Esophagus muscularis mucosa (tissue), 4 donors: ENCODE results near the gene ERICH6. TPM values are rescaled to one million over a fixed set of nuclear protein-coding genes. Genes with fewer than 3 reads are reported as not detected.

ENCODE experiments used
- DNase-seq: peaks from one replicate; pipeline ENCODE4 v3.0.0-alpha.2; 2017; ENCODE audit errors: extremely low spot score
- H3K27ac ChIP-seq, 4 donors: fragments of 200-600 bp; sonication (generic); replicated peaks in 1 of 4; 1 replicate in 3 of 4; 2 replicates in 1 of 4; pipeline ENCODE4 v1.5.1; 2016 to 2019; ENCODE audit warnings: mild to moderate bottlenecking in 1 of 4
- H3K27me3 ChIP-seq, 4 donors: fragments of 200-600 bp; sonication (generic); one replicate each; pipeline versions ENCODE4 v1.5.1 to v1.6.0; 2016 to 2019
- H3K36me3 ChIP-seq, 4 donors: fragments of 200-600 bp; sonication (generic); one replicate each; pipeline ENCODE4 v1.5.1; 2016 to 2019
- H3K4me1 ChIP-seq, 4 donors: fragments of 200-600 bp; sonication (generic); one replicate each; pipeline ENCODE4 v1.5.1; 2016 to 2019
- H3K4me3 ChIP-seq, 4 donors: fragments of 200-600 bp; sonication (generic); 1 replicate in 2 of 4; 2 replicates in 2 of 4; pipeline ENCODE4 v1.5.1; 2016 to 2019; ENCODE audit warnings: mild to moderate bottlenecking in 4 of 4, moderate library complexity in 1 of 4
- H3K9me3 ChIP-seq, 4 donors: fragments of 200-600 bp; sonication (generic); 1 replicate in 3 of 4; 2 replicates in 1 of 4; pipeline ENCODE4 v1.5.1; 2016 to 2019
- EP300 ChIP-seq: sonication (generic); formaldehyde crosslinking; IDR thresholded peaks from one replicate; pipeline ENCODE4 v1.6.1; 2017; ENCODE audit warnings: antibody characterized with exemption
- POLR2A ChIP-seq: fragments of 450-650 bp; IDR thresholded peaks from one replicate; pipeline ENCODE4 v1.6.1; 2017; ENCODE audit warnings: antibody characterized with exemption, moderate library complexity, mild to moderate bottlenecking, low read depth
- POLR2AphosphoS5 ChIP-seq, 2 donors: sonication (generic); formaldehyde crosslinking; IDR thresholded peaks; one replicate each; pipeline ENCODE4 v1.6.1; 2017; ENCODE audit warnings: antibody characterized with exemption in 2 of 2
- WGBS: methylation state at CpG from one replicate; pipeline ENCODE4 v1.1.5; 2018; 5-methylcytosine and 5-hydroxymethylcytosine counted together
- intact Hi-C: fragments of 100-400 bp; cut with DNase I; formaldehyde crosslinking; loops from one replicate; pipeline ENCODE4 v1.15.1; 2023
- total RNA-seq, 4 donors: library from RNA; depleted of rRNA; stranded (reverse); fragments of >200 nt; gene quantifications; one replicate each; pipeline versions ENCODE4 v1.1.0 to v1.2.1, GENCODE V29; 2016
- TF ChIP-seq, protein P1 (sequence below), 3 experiments: fragments of 200-600 bp in 2 of 3; fragments of 450-650 bp in 1 of 3; sonication (generic) in 2 of 3; IDR thresholded peaks; one replicate each; pipeline ENCODE4 v1.5.1; 2017 to 2019; ENCODE audit warnings: antibody characterized with exemption in 3 of 3, mild to moderate bottlenecking in 2 of 3, moderate library complexity in 1 of 3

Gene ERICH6
- total RNA-seq, 4 donors from 2014 or later, result not detected

DNA sequence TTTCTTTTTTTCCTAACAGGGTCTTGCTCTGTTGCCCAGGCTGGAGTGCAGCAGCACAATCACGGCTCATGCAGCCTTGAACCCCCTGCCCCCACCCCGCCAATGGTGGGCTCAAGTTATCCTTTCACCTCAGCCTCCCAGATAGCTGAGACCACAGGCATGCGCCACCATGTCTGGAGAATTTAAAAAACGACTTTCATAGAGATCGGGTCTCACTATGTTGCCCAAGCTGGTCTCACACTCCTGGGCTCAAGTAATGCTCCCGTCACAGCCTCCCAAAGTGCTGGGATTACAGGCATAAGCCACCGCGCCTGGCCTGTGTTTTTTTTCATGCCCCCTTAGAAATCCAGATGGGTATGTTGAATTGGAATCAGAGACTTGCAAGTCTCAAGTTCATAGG is 40.3 kb downstream of the ERICH6 start:
- Histone ChIP-seq H3K9me3 (no peaks in the 10 kb centered on the region), H3K4me3 (no peak overlapping the region), H3K27me3 (peaks cover 0 to 3% (median 0%) of the 10 kb centered on the region in 4 donors), H3K27ac (no peak overlapping the region), H3K4me1 (no peaks in the 10 kb centered on the region), H3K36me3 (no peaks in the 10 kb centered on the region)
- intact Hi-C loops, result no loop called here
- DNase-seq, result no peak
- no peak for TF ChIP-seq POLR2A
- TF ChIP-seq EP300, result no peak
- TF ChIP-seq, protein P1, sequence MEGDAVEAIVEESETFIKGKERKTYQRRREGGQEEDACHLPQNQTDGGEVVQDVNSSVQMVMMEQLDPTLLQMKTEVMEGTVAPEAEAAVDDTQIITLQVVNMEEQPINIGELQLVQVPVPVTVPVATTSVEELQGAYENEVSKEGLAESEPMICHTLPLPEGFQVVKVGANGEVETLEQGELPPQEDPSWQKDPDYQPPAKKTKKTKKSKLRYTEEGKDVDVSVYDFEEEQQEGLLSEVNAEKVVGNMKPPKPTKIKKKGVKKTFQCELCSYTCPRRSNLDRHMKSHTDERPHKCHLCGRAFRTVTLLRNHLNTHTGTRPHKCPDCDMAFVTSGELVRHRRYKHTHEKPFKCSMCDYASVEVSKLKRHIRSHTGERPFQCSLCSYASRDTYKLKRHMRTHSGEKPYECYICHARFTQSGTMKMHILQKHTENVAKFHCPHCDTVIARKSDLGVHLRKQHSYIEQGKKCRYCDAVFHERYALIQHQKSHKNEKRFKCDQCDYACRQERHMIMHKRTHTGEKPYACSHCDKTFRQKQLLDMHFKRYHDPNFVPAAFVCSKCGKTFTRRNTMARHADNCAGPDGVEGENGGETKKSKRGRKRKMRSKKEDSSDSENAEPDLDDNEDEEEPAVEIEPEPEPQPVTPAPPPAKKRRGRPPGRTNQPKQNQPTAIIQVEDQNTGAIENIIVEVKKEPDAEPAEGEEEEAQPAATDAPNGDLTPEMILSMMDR (IDR thresholded peaks at IDR 0.05), result no peak
- no peak for TF ChIP-seq POLR2AphosphoS5 (IDR thresholded peaks at IDR 0.05)
- 90% methylated on average over 8 of the region's 8 CpGs for WGBS

GRCh38 chr3:150662410-150663200 is 41.1 kb downstream of the ERICH6 start:
- H3K36me3 ChIP-seq, result no peaks in the 10 kb centered on the region
- intact Hi-C loops, result no loop called here
- DNase-seq, result no peak
- no peaks in the 10 kb centered on the region for H3K9me3 ChIP-seq
- TF ChIP-seq, protein P1 (IDR thresholded peaks at IDR 0.05), result no peak
- TF ChIP-seq POLR2A, result no peak
- TF ChIP-seq POLR2AphosphoS5 (IDR thresholded peaks at IDR 0.05), result no peak
- TF ChIP-seq EP300, result no peak
- H3K4me3 ChIP-seq, result no peak overlapping the region
- H3K27ac ChIP-seq, result no peak overlapping the region
- H3K4me1 ChIP-seq, result no peaks in the 10 kb centered on the region
- H3K27me3 ChIP-seq, result peaks cover 0 to 3% (median 0%) of the 10 kb centered on the region in 4 donors
- 64% methylated on average over 7 of the region's 7 CpGs for WGBS

DNA sequence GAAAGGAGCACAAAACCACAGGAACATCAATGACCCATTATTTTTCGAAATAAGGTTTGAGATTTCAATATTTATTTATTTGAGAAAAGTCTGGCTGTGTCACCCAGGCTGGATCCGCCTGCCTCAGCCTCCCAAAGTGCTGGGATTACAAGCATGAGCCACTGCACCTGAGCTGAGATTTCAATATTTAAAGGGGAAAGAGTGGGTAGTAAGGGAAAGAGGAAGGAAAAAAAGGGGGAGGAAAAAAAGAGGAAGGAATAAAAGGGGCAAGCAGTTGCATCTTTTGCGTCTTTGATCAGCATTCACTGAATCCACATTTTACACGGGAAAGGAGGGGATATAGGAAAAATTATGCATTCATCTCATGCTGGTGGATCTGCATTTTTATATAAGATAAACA is 47.4 kb downstream of the ERICH6 start:
- no peak for DNase-seq
- H3K4me1 ChIP-seq, result no peaks in the 10 kb centered on the region
- TF ChIP-seq, protein P1 (IDR thresholded peaks at IDR 0.05), result no peak
- no peak for TF ChIP-seq POLR2A
- no peak for TF ChIP-seq EP300
- no peak for TF ChIP-seq POLR2AphosphoS5 (IDR thresholded peaks at IDR 0.05)
- no peaks in the 10 kb centered on the region for H3K9me3 ChIP-seq
- H3K27ac ChIP-seq, result no peak overlapping the region
- 66% methylated on average over 4 of the region's 4 CpGs for WGBS
- H3K36me3 ChIP-seq, result no peaks in the 10 kb centered on the region
- intact Hi-C loops, result no loop called here
- peaks cover 0 to 3% (median 0%) of the 10 kb centered on the region in 4 donors for H3K27me3 ChIP-seq
- H3K4me3 ChIP-seq, result no peak overlapping the region

DNA sequence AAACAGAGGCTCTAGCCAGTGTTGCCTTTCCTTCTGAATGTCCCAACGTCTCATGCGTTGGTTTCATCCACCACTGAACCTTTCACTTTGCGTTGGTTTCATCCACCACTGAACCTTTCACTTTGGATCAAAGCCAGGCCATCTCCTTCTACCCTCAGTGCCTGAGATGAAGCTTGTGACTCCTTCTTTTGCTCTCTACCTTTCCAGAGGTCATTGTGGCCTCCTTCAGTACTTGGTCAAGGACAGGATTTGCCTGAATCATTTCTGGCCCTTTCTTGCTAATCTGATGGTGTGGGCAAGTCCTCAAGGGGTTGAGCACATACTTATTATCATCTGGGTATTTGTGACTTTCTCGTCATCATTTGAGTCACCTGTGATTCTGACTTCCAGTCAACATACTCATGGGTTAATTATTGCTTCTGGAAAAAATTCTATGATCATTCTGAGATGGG is 50.6 kb downstream of the ERICH6 start:
- Histone ChIP-seq H3K4me3 (no peak overlapping the region), H3K27me3 (no peaks in the 10 kb centered on the region), H3K9me3 (no peaks in the 10 kb centered on the region), H3K4me1 (no peaks in the 10 kb centered on the region), H3K27ac (no peak overlapping the region), H3K36me3 (no peaks in the 10 kb centered on the region)
- no peak for TF ChIP-seq POLR2AphosphoS5 (IDR thresholded peaks at IDR 0.05)
- TF ChIP-seq, protein P1 (IDR thresholded peaks at IDR 0.05), result no peak
- TF ChIP-seq POLR2A, result no peak
- TF ChIP-seq EP300, result no peak
- WGBS, result 88% methylated on average over 4 of the region's 4 CpGs
- no peak for DNase-seq
- intact Hi-C loops, result no loop called here

- Histone ChIP-seq H3K36me3 (no peaks in the 10 kb centered on the region), H3K4me3 (no peak overlapping the region), H3K9me3 (no peaks in the 10 kb centered on the region), H3K27ac (no peak overlapping the region), H3K4me1 (no peaks in the 10 kb centered on the region), H3K27me3 (no peaks in the 10 kb centered on the region)
- intact Hi-C loops, result no loop called here
- no peak for TF ChIP-seq POLR2A
- TF ChIP-seq, protein P1 (IDR thresholded peaks at IDR 0.05), result no peak
- TF ChIP-seq POLR2AphosphoS5 (IDR thresholded peaks at IDR 0.05), result no peak
- no peak for TF ChIP-seq EP300
- WGBS, result 96% methylated on average over 12 of the region's 12 CpGs
- DNase-seq, result no peak
These were observed 63.5 kb downstream of the ERICH6 start for GRCh38 chr3:150640256-150640655.
